Ureter (tissue), 1 donor: ENCODE data around the gene C12orf50. TPM values are rescaled to one million over a fixed set of nuclear protein-coding genes. Genes with fewer than 3 reads are reported as not detected.
"Not testable (repeated sequence)": the region's sequence is repeated elsewhere in the genome, so short reads cannot be mapped to it uniquely, and the experiment has no call there.

ENCODE experiments used
- DNase-seq: peaks from one replicate; pipeline ENCODE4 v3.0.0-alpha.2; 2020; ENCODE audit warnings: low spot score
- total RNA-seq: library from RNA; stranded (reverse); gene quantifications from one replicate; pipeline ENCODE4 v1.2.4, GENCODE V29; 2023
- donor health status: DM: yes; HTN: yes; CAD: no.

C12orf50 gene, protein sequence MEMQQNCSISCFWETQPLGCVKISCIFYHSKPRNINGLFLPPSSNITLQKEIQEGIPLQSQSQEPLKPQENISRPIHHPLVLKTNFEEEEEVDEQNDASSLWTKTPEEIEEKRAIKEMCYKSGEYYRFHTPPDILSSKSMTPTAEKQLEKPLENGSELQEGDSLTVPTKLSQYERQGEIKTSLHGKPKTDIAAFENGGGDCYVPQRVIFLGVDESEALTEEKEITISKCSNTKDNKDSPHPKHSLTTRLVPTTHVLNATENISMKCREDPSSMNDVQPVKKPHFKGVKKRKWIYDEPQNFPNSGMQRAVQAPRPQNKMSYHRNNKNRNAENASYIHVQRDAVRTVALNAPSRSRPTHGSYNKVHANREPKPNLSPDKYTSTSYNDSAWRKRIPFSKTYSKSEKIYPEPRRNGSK
- total RNA-seq, result 0.10 TPM

GRCh38 chr12:88029093-88029665 is at the start of gene C12orf50:
Gene C12orf50 (minus strand): TSS chr12:88029401. CDS start chr12:88026962, 2,439 bp downstream.
- DNase-seq, result no peak

DNA sequence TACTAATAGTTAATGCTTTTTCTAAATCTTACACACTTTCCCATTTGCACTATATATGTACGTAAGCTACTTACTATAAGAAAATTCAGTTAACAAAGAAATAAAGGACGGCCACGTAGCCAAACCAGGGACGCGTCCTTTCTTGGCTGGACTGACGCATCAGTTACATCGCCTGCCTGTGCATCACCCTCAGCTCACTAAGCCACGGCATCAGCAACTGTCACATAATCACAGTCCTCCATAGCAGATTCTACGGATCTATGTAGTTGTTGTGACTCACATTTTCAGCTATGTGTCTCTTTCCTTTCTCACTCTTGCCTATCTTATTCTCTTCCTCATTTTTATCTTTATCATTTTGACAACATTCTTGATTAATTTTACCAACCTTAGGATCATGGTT is 38.1 kb upstream of the C12orf50 start:
- DNase-seq, result no peak

GRCh38 chr12:88063375-88063774 is 34.2 kb upstream of the C12orf50 start:
- no peak for DNase-seq

DNA sequence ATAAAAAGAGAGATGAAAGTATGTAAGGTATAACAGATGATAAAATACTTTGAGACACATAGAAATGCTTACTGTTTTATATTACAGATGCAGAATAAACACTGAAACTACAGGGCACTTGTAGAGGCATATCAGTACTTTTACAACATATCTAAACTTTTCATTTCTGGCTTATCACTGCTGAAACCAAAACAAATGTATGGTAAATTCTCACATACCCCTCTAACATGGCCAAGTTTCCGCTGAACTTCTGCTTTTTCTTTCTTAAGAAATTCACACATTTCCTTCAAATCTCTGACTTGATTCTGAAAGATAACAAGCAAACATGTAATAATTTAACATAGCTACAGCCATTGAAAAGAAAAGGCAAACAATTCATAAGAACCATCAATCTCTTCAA is 33.3 kb upstream of the C12orf50 start:
- no peak for DNase-seq

DNA sequence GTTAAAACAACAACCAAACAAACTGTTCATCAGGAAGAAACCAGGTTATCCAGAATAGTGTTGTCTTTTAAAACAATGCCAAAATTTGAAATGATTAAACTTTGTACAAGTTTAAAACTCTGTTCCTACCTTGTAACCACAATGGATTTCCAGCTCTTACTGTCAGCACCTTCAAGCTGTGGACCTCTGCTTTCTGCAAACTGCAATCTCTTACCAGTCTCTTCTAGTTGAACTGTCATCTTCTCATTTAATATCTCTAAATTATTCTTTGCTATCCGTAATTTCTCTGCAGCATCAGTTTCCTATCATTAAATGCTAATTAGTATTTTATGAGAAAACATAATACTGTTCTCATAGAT is 29.5 kb upstream of the C12orf50 start:
- no peak for DNase-seq

GRCh38 chr12:88057994-88058718 is 29.0 kb upstream of the C12orf50 start:
- no peak for DNase-seq

- no peak for DNase-seq
These were observed 27.4 kb upstream of the C12orf50 start for GRCh38 chr12:88056571-88056970.

DNA sequence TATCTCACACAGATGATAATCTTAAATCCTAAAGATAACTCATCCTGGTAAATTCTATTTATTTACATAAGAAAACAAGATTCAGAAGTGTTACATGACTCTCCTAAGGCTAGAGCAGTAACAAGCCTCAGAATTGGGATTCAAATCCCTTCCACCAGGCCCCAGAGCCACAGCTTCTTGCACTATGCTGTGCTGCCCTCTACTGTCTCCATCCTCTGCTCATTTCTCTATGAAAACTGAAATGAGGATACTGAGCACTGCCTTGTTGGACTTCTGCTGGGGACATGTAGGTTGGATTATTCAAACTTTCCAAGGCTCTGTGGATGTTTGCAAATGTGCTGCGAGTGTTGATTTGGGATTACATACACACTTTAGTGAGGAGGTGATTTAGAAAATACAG is 23.5 kb upstream of the C12orf50 start:
- DNase-seq, result no peak

GRCh38 chr12:88044035-88044434 is 14.8 kb upstream of the C12orf50 start:
- DNase-seq, result no peak

GRCh38 chr12:88037770-88038169 is 8.6 kb upstream of the C12orf50 start:
- no peak for DNase-seq

GRCh38 chr12:88036353-88036965 is 7.3 kb upstream of the C12orf50 start:
- no peak for DNase-seq

DNA sequence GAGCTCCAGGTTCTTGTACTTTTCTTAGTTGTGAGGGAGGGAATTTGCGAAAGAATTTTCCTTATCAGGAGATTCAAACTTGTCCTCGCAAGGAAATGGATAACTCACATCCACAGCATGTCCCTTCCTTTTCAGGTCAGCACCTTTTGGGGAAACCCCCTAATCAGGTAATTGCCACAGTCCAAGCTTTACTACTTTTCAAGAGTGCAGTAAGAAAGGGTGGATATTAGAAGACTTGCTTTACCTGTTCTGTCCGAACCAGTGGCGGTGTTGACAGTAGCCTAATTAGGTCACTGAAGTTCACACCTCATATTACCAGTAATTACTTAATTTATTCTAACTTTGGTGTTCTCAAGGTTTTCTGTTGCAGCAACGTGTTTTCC is 6.7 kb upstream of the C12orf50 start:
- no peak for DNase-seq

- peak; percentile 86 for DNase-seq
These were observed 6.2 kb upstream of the C12orf50 start for GRCh38 chr12:88035271-88035906.

GRCh38 chr12:88031161-88031560 is 2.0 kb upstream of the C12orf50 start:
- DNase-seq, result not testable (repeated sequence)

- no peak for DNase-seq
These were observed 3.0 kb downstream of the C12orf50 start for GRCh38 chr12:88026196-88026595.

GRCh38 chr12:88017964-88018363 is 11.2 kb downstream of the C12orf50 start:
- no peak for DNase-seq

DNA sequence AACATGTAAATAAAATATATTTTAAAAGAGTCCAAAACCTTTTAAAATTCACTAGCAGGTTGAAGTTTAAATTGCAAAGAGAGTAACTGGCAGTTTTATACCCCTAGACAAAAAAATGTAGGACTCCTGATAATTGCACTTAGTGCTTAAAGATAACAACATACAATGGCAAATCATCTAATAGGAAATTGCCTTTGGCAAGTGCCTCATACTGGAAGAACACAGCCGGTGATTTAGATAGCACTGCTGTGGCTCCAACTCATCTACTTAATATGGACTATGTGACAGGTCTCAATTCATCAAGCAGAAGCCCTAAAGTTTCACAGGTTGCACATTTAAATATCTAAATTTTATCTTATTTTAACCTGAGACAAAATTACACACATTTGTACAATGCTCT is 13.4 kb downstream of the C12orf50 start:
- DNase-seq, result no peak

DNA sequence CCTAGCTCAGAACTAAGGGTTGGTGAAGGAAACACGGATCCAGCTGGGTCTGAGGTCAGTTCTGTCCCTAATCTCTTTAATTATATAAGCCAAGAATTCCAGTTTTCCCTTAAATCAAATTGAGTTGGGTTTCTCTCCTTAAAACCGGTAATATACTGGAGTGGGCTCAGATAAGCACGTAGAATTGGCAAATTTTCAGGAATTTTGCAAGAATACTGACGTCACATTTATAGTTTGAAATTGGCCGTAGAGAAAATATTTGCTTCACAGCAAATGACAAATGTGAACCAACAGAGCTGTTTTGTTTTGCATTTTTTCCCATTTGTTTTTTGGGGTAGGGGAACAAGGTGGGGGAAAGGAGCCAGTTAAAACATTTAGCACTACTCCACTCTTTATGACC is 17.4 kb downstream of the C12orf50 start:
- DNase-seq, result no peak

DNA sequence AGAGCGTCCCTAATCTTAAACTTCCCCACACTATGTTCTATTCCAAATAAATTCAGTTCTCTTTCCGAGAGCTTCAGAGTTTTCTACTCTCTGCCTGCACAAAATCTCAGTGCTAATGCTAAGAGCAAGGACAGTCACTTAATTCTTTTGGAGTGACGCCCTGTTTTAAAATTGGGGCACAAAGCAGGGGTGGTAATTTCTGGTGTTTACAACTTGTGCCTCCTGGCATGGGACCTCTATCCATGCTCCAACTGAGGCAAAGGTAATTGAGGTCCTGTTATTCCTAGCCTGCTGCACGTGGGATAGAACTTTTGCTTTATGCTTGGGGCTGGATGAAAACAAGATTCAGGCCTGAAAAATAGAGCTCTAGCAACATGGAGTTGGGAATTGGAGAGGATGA is 22.9 kb downstream of the C12orf50 start:
- DNase-seq, result no peak

GRCh38 chr12:88001327-88001726 is 27.9 kb downstream of the C12orf50 start:
- no peak for DNase-seq

DNA sequence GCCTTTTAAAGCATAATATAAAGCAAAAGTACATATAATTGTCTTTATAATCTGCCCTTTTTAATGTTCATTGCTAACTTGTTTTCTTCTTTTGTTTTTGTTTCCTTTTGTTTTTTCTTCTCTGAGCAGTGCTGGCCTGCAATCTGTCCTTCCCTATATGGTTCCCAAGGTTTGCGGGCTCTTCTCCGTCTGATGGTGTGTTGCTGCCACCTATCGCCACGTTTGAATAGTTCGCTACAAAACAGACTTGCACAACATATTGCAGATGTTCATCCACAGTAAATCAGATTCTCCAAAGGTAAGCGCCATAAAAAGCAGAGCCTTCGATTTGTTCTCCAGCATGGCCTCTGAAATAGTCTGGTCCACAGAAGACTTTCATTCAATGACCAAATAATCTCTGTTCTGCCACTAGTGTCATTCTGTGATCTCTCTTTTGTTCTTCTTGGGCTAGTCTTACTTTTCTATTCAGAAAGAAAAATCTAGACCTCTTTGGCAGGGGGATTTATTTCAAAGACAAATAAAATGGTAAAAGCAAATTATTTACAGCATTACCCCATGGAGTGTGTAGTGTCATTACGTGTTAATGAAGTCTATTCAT is 33.5 kb downstream of the C12orf50 start:
- peak; percentile 60 for DNase-seq

DNA sequence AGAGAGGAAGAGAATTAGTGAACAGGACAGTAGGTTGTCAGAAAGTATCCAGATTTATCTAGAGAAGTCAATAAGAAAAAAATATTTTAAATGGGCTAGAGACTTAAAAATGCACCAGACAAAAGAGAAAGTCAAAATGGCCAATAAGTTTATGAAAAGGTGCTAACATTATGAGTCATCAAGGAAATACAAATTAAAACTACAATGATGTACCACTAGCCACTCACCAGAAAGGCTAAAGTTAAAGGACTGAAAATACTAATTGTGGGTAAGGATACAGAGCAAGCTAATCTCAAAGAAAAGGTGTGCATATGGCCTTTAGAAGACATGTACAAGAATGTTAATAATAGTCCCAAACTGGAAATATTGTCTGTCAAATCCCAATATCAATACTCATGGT is 37.7 kb downstream of the C12orf50 start:
- DNase-seq, result no peak
